ENCODE measurements around the gene PGGHG.

Gene PGGHG

DNA sequence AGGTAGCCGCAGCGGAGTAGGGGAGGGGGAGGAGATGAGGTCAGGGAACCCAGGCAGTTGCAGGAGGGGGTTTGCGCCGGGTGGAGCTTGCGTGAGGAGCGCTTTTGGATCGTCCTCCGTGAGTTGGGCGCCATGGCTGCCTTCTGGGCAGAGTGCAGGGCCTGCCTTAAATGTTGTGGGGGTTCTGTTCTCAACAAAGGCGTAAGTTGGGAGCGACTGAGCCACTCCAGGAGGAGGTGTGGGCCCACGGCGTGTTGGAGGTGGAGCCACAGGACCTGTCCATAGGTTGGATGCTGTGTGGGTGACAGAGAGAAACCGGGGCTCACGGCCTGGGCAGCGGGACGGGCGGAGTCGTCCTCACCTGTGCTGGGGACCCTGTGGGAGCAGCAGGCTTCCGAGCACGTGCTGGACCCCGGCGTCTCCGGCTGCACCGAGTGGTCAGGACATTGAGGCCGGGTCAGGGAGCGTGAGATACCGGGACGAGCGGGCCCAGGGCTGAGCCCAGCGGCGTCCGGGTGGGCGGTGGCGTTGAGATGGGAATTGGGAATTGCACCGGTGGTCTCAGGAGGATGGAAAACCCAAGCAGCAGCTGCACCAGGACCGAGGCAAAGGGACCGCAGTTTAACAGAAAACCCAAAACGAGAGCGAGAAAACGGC lies 977 bp upstream of the PGGHG start:
- peaks cover 14% of the 10 kb centered on the region for H3K27me3 ChIP-seq (ENCODE audit: insufficient read depth, low read length)
- H3K4me1 ChIP-seq (ENCODE audit: control insufficient read depth, insufficient read depth, low read length, unreplicated experiment) = peaks cover 3% of the 10 kb centered on the region
- peak overlapping the region; percentile 88 for H3K4me3 ChIP-seq (ENCODE audit: low read depth, low read length)
- no peaks in the 10 kb centered on the region for H3K79me2 ChIP-seq (ENCODE audit: control insufficient read depth, insufficient read depth, low read length, unreplicated experiment)
- H2AFZ ChIP-seq (ENCODE audit: low read length, unreplicated experiment) = peak overlapping the region; percentile 96
- no peaks in the 10 kb centered on the region for H3K36me3 ChIP-seq (ENCODE audit: insufficient read depth, low read length)
- no peak overlapping the region for H3K27ac ChIP-seq (ENCODE audit: low read depth, low read length)

DNA sequence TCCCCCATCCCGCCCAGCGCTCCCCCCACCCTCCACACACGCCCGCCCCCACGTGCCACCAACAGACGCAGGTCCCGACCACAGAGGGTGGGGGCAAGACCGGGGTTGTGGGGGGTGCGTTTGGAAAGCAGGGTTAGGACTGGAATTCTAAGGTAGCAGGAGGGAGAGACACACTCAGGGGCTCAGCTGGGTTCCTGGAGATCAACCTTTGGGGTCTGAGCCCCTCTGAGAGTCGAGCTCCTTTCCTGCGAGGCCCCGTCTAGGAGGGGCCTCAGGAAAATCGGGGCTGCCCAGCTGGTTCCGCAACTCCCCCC lies 429 bp downstream of the PGGHG start:
- Histone ChIP-seq H3K36me3 (ENCODE audit: insufficient read depth, low read length) (no peaks in the 10 kb centered on the region), H3K4me3 (ENCODE audit: low read depth, low read length) (peak overlapping the region; percentile 59), H3K27me3 (ENCODE audit: insufficient read depth, low read length) (peaks cover 5% of the 10 kb centered on the region; the same call in 1 of the 2 replicates), H3K79me2 (ENCODE audit: control insufficient read depth, insufficient read depth, low read length, unreplicated experiment) (no peaks in the 10 kb centered on the region), H3K4me1 (ENCODE audit: control insufficient read depth, insufficient read depth, low read length, unreplicated experiment) (peaks cover 3% of the 10 kb centered on the region), H3K27ac (ENCODE audit: low read depth, low read length) (no peak overlapping the region), H2AFZ (ENCODE audit: low read length, unreplicated experiment) (no peak overlapping the region)

DNA sequence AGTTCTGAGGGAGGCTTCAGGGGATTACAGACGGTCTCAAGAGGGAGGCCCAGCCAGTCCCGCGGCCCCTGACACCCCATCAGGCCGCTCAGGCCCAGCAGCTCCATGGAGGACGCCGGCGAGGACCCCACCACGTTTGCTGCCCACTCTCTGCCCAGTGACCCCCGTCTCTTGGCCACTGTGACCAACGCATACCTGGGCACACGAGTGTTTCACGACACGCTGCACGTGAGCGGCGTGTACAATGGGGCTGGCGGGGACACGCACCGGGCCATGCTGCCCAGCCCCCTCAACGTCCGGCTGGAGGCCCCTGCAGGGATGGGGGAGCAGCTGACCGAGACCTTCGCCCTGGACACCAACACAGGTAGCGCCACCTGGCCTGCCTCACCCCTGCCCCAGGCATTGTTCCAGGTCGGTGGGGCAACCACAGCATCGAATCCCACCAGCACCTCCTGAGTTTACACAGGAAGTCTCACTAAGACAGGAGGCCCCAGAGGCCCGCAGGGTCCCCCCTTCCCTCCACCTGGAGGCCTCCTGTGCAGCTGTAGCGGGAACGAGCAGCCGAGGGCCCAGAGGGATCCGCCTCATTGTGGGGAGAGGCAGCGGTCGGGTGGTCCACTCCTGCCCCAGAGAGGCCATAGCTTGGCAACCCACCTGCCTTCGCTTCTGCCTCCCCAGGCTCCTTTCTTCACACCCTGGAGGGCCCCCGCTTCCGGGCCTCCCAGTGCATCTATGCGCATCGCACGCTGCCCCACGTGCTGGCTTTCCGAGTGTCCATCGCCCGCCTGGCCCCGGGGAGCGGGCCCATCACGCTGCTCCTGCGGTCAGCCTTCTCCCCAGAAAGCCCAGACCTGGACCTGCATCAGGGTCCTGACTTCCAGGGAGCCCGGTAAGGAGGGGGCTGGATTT lies 1.0 kb downstream of the PGGHG start:
- Histone ChIP-seq H3K27ac (ENCODE audit: low read depth, low read length) (no peak overlapping the region), H3K79me2 (ENCODE audit: control insufficient read depth, insufficient read depth, low read length, unreplicated experiment) (no peaks in the 10 kb centered on the region), H3K4me3 (ENCODE audit: low read depth, low read length) (peak overlapping the region; percentile 59)

DNA sequence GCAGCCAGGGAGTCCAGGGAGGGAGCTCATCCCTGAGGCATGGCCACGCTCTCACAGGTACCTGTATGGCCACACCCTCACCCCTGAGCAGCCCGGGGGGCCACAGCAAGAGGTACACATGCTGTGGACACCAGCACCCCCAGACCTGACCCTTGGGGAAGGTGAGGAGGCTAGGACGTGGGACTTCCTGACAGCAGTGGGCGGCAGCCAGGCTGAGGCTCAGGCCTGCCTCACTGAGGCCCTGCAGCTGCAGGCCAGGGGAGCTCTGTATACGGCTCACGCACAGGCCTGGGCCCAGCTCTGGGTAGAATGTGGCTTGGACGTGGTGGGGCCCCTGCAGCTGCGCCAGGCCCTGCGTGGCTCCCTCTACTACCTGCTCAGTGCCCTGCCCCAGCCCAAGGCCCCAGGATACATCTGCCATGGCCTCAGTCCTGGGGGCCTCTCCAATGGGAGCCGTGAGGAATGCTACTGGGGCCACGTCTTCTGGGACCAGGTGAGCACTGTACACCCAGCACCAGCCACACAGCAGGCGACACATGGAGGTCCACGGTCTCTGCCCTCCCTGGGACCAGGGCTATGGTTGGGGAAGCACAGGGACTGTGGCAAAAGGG lies 1.8 kb downstream of the PGGHG start:
- Histone ChIP-seq H3K4me1 (ENCODE audit: control insufficient read depth, insufficient read depth, low read length, unreplicated experiment) (peaks cover 3% of the 10 kb centered on the region), H3K4me3 (ENCODE audit: low read depth, low read length) (no peak overlapping the region), H3K27ac (ENCODE audit: low read depth, low read length) (no peak overlapping the region)

More for the DNA sequence above, 1.0 kb downstream of the PGGHG start:
- Histone ChIP-seq H3K27me3 (ENCODE audit: insufficient read depth, low read length) (peaks cover 5% of the 10 kb centered on the region; the same call in 1 of the 2 replicates), H3K4me1 (ENCODE audit: control insufficient read depth, insufficient read depth, low read length, unreplicated experiment) (peaks cover 3% of the 10 kb centered on the region), H3K36me3 (ENCODE audit: insufficient read depth, low read length) (no peaks in the 10 kb centered on the region), H2AFZ (ENCODE audit: low read length, unreplicated experiment) (no peak overlapping the region)

DNA sequence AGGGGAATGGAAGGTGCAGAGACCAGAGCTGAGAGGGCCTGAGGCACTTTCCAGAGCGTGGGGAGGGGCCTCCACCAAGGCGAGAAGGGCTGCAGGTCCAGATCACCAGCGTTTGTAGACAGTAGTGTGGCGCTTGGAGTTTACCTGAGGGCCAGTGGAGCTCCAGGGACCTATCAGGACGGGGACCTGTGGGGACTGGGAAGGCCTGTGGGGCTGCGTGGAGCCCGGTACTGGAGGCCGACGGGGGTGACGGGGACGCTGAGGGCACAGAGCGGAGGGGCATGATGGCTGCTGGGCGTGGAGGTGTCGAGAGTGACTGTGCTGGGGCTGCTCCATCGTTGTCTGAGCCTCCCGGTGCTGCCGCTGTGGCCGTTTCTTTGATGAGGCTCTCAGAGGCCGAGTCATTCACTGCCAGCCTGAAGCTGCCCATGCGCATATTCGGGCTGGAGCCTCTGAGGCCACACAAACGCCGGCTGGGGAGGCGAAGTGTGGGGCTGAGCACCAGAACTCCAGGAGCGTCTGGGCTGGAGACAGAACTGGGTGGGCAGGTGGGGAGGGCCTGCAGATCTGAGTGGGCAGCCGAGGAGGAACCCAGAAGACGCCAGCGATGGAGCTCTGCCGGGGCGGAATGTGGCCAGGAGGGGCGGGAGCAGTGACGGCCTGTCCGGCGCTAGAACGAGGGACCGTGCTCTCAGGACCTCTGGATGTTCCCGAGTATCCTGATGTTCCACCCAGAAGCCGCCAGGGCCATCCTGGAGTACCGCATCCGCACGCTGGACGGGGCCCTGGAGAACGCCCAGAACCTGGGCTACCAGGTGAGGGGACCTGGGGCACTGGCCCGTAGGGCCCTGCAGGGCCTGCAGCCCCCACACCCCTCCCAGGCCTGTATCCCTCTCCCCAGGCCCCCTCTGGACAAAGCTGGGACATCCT lies 2.6 kb downstream of the PGGHG start:
- Histone ChIP-seq H3K36me3 (ENCODE audit: insufficient read depth, low read length) (no peaks in the 10 kb centered on the region), H3K27me3 (ENCODE audit: insufficient read depth, low read length) (peaks cover 5% of the 10 kb centered on the region; the same call in 1 of the 2 replicates), H3K27ac (ENCODE audit: low read depth, low read length) (no peak overlapping the region), H2AFZ (ENCODE audit: low read length, unreplicated experiment) (no peak overlapping the region), H3K79me2 (ENCODE audit: control insufficient read depth, insufficient read depth, low read length, unreplicated experiment) (no peaks in the 10 kb centered on the region), H3K4me1 (ENCODE audit: control insufficient read depth, insufficient read depth, low read length, unreplicated experiment) (peaks cover 3% of the 10 kb centered on the region), H3K4me3 (ENCODE audit: low read depth, low read length) (no peak overlapping the region)

More for the DNA sequence above, 1.8 kb downstream of the PGGHG start:
- peaks cover 5% of the 10 kb centered on the region; the same call in 1 of the 2 replicates for H3K27me3 ChIP-seq (ENCODE audit: insufficient read depth, low read length)
- H2AFZ ChIP-seq (ENCODE audit: low read length, unreplicated experiment) = no peak overlapping the region
- no peaks in the 10 kb centered on the region for H3K79me2 ChIP-seq (ENCODE audit: control insufficient read depth, insufficient read depth, low read length, unreplicated experiment)
- no peaks in the 10 kb centered on the region for H3K36me3 ChIP-seq (ENCODE audit: insufficient read depth, low read length)

DNA sequence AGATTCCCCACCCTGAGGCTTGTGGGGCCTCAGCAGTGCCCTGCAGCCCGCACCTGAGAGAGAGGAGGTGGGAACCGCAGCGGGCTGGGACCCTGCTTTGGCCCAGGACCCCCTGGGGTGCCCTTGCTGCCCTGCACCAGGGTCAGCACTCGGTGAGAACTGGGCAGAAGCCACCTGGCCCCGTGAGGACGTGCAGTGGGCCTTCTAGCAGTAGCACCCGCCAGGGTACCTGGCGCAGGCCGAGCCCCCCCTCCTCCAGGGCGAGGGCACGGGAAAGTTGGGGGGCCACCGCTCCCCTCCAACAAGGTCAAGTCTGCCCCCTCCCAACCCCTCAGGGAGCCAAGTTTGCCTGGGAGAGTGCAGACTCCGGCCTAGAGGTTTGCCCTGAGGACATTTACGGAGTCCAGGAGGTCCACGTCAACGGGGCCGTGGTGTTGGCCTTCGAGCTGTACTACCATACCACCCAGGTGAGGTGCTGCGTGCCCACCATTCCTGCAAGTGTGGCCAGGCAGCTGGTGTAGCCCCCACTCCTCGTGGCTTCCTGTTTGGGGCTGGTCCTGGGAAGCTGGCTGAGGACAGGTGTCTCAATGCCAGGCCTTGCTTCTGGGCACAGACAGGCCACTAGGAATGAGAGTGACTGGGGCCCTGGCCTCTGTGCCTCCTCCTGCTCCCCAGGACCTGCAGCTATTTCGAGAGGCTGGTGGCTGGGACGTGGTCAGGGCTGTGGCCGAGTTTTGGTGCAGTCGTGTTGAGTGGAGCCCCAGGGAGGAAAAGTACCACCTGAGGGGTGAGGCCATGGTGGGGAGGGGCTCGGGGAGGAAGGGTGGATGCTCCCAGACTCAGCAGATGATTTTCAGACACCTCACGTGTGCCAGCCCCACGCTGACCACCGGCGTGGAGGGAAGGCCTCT lies 3.5 kb downstream of the PGGHG start:
- H3K27me3 ChIP-seq (ENCODE audit: insufficient read depth, low read length) = peaks cover 5% of the 10 kb centered on the region; the same call in 1 of the 2 replicates
- H3K4me1 ChIP-seq (ENCODE audit: control insufficient read depth, insufficient read depth, low read length, unreplicated experiment) = peaks cover 3% of the 10 kb centered on the region
- no peak overlapping the region for H3K4me3 ChIP-seq (ENCODE audit: low read depth, low read length)
- H3K27ac ChIP-seq (ENCODE audit: low read depth, low read length) = no peak overlapping the region
- H3K36me3 ChIP-seq (ENCODE audit: insufficient read depth, low read length) = no peaks in the 10 kb centered on the region
- H3K79me2 ChIP-seq (ENCODE audit: control insufficient read depth, insufficient read depth, low read length, unreplicated experiment) = no peaks in the 10 kb centered on the region
- H2AFZ ChIP-seq (ENCODE audit: low read length, unreplicated experiment) = no peak overlapping the region

DNA sequence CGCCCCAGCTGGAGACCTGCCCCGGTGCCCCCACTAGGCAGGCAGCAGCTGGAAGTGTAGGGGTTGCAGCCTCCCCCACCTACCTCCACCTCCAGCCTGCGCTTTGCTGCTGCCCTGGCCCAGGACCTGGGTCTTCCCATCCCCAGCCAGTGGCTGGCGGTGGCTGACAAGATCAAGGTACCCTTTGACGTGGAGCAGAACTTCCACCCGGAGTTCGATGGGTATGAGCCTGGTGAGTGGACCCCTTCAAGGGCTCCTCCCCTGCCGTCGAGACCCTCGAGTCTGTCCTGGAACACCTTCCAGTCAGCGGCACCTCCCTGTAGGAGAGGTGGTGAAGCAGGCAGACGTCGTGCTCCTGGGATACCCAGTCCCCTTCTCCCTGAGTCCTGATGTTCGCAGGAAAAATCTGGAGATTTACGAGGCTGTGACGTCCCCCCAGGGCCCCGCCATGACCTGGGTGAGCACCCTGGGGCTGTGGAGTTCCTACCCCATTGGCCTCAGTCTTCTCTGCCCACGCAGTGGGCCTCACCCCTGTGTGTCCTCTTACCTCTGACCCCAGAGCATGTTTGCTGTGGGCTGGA lies 4.4 kb downstream of the PGGHG start:
- Histone ChIP-seq H3K4me3 (ENCODE audit: low read depth, low read length) (no peak overlapping the region), H3K27ac (ENCODE audit: low read depth, low read length) (no peak overlapping the region), H3K36me3 (ENCODE audit: insufficient read depth, low read length) (no peaks in the 10 kb centered on the region), H3K4me1 (ENCODE audit: control insufficient read depth, insufficient read depth, low read length, unreplicated experiment) (peaks cover 3% of the 10 kb centered on the region), H3K79me2 (ENCODE audit: control insufficient read depth, insufficient read depth, low read length, unreplicated experiment) (no peaks in the 10 kb centered on the region), H3K27me3 (ENCODE audit: insufficient read depth, low read length) (no peaks in the 10 kb centered on the region), H2AFZ (ENCODE audit: low read length, unreplicated experiment) (no peak overlapping the region)

DNA sequence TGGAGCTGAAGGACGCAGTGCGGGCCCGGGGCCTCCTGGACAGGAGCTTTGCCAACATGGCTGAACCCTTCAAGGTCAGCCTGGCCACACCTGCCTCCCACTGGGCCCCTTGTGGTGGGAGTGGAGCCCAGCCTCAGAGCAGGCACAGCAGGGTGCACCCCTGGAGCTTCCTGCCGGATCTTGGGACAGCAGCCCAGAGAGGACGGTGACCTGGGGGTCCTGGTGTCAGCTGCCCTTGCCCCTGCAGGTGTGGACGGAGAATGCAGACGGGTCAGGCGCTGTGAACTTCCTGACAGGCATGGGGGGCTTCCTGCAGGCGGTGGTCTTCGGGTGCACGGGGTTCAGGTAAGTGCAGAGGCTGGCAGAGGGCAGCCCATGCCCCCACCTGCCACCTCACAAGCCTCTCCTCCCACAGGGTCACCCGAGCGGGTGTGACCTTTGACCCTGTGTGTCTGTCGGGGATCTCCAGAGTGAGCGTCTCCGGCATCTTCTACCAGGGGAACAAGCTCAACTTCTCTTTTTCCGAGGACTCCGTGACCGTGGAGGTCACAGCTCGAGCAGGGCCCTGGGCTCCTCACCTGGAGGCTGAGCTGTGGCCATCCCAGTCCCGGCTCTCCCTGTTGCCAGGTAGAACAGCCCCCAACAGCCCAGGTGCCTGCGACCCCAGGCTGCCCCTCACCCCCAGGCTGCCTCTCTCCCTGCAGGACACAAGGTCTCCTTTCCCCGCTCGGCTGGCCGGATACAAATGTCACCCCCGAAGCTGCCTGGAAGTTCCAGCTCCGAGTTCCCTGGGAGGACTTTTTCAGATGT lies 5.1 kb downstream of the PGGHG start:
- H3K4me3 ChIP-seq (ENCODE audit: low read depth, low read length) = no peak overlapping the region
- H3K27me3 ChIP-seq (ENCODE audit: insufficient read depth, low read length) = no peaks in the 10 kb centered on the region
- H3K27ac ChIP-seq (ENCODE audit: low read depth, low read length) = no peak overlapping the region
- H3K36me3 ChIP-seq (ENCODE audit: insufficient read depth, low read length) = no peaks in the 10 kb centered on the region
- no peak overlapping the region for H2AFZ ChIP-seq (ENCODE audit: low read length, unreplicated experiment)
- H3K79me2 ChIP-seq (ENCODE audit: control insufficient read depth, insufficient read depth, low read length, unreplicated experiment) = no peaks in the 10 kb centered on the region
- H3K4me1 ChIP-seq (ENCODE audit: control insufficient read depth, insufficient read depth, low read length, unreplicated experiment) = peaks cover 3% of the 10 kb centered on the region

DNA sequence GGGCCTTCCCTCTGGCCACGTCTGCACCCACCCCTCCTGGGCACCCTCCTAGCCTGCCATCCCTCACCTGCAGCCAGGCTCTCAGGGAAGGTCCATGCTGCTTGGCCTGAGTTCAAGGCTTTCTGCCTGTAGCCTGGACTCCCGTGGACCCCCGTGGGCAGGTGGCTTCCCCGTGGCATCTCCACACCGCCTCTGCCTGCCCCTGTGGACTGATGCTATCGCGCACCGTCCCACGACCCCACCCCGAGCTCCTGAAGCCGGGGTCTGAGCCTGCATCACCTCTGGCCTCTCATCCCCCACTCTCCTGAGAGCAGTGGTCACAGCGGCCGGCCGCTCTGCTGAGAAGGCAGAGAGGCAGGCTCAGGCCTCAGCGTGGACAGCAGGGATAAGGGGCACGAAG lies 5.9 kb downstream of the PGGHG start:
- no peak overlapping the region for H2AFZ ChIP-seq (ENCODE audit: low read length, unreplicated experiment)
- no peaks in the 10 kb centered on the region for H3K4me1 ChIP-seq (ENCODE audit: control insufficient read depth, insufficient read depth, low read length, unreplicated experiment)
- no peaks in the 10 kb centered on the region; the same call in 1 of the 2 replicates for H3K27me3 ChIP-seq (ENCODE audit: insufficient read depth, low read length)
- H3K4me3 ChIP-seq (ENCODE audit: low read depth, low read length) = no peak overlapping the region
- H3K36me3 ChIP-seq (ENCODE audit: insufficient read depth, low read length) = no peaks in the 10 kb centered on the region
- no peaks in the 10 kb centered on the region for H3K79me2 ChIP-seq (ENCODE audit: control insufficient read depth, insufficient read depth, low read length, unreplicated experiment)
- no peak overlapping the region for H3K27ac ChIP-seq (ENCODE audit: low read depth, low read length)
